Mesodermal cell (in vitro differentiated cells): Measurements from ENCODE around the gene OR2AG1.
"Not testable (repeated sequence)": the region's sequence is repeated elsewhere in the genome, so short reads cannot be mapped to it uniquely, and the experiment has no call there.

Experiments
- H3K27ac ChIP-seq: 2 replicates; pipeline ENCODE4 v1.7.0; 2013; ENCODE audit warnings: mild to moderate bottlenecking, low read depth, low read length, moderate library complexity; ENCODE audit not compliant: severe bottlenecking
- H3K36me3 ChIP-seq: 2 replicates; pipeline ENCODE4 v1.7.1; 2013; ENCODE audit warnings: mild to moderate bottlenecking, low read length, moderate library complexity; ENCODE audit not compliant: control insufficient read depth, insufficient read depth
- H3K4me1 ChIP-seq: one replicate; pipeline ENCODE4 v1.7.1; 2013; ENCODE audit warnings: mild to moderate bottlenecking, low read length; ENCODE audit not compliant: insufficient read depth, control insufficient read depth, poor library complexity, severe bottlenecking
- H3K4me3 ChIP-seq: 2 replicates; pipeline ENCODE4 v1.7.0; 2013; ENCODE audit warnings: low read length, control low read depth, mild to moderate bottlenecking; ENCODE audit not compliant: insufficient read depth, poor library complexity, severe bottlenecking; ENCODE audit errors: extremely low read depth
- H3K9me3 ChIP-seq: 2 replicates; pipeline ENCODE4 v1.7.1; 2013; ENCODE audit warnings: mild to moderate bottlenecking, low read length, moderate library complexity; ENCODE audit not compliant: control insufficient read depth
- WGBS, 2 experiments: methylation state at CpG; one replicate each; pipeline ENCODE4 v1.1.5; 2013; ENCODE audit warnings: missing lambda C conversion rate in 2 of 2; ENCODE audit not compliant: insufficient coverage in 2 of 2; 5-methylcytosine and 5-hydroxymethylcytosine counted together

Gene OR2AG1

GRCh38 chr11:6794639-6795038, 11.8 kb downstream of the OR2AG1 start:
- Histone ChIP-seq H3K4me1 (no peaks in the 10 kb centered on the region), H3K36me3 (no peaks in the 10 kb centered on the region), H3K4me3 (no peak overlapping the region), H3K27ac (no peak overlapping the region), H3K9me3 (no peaks in the 10 kb centered on the region)
- WGBS, 2 experiments: 84 to 96% methylated on average over 4 of the region's 4 CpGs

GRCh38 chr11:6799402-6799801, 16.6 kb downstream of the OR2AG1 start, which contains the start of gene OR6A2:
Gene OR6A2, minus strand, starts transcription at chr11:6799689. Its CDS starts 3,981 bp downstream, at chr11:6795708.
- H3K4me3 ChIP-seq: no peak within 1 kb of the TSS
- no CpG with 5 or more reads among the region's 1 CpG for WGBS, 2 experiments
- H3K27ac ChIP-seq: no peak within 1 kb of the TSS
- no peaks in the 10 kb centered on the region for H3K4me1 ChIP-seq
- H3K9me3 ChIP-seq: no peaks in the 10 kb centered on the region
- no peaks in the 10 kb centered on the region for H3K36me3 ChIP-seq

DNA sequence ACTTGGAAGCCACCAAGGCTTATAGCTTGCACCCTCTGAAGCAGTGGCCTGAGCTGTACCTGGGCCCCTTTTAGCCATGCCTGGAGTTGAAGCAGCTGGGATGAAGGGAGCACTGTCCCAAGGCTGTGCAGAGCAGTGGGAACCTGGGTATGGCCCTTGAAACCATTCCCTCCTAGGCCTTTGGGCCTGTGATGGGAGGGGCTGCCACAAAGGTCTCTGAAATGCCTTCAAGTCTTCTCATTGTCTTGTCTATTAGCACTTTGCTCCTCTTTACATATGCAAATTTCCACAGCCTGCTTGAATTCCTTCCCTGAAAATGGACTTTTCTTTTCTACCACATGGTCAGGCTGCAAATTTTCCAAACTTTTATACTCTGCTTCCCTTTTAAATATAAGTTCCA, 18.3 kb downstream of the OR2AG1 start:
- H3K36me3 ChIP-seq, H3K4me1 ChIP-seq, H3K27ac ChIP-seq, H3K9me3 ChIP-seq, H3K4me3 ChIP-seq: not testable (repeated sequence)

GRCh38 chr11:6812390-6813005, 29.7 kb downstream of the OR2AG1 start:
- Histone ChIP-seq H3K4me1 (no peaks in the 10 kb centered on the region), H3K9me3 (no peaks in the 10 kb centered on the region), H3K36me3 (no peaks in the 10 kb centered on the region), H3K27ac (no peak overlapping the region), H3K4me3 (no peak overlapping the region)
- 0 to 31% methylated on average over 3 of the region's 6 CpGs for WGBS, 2 experiments

DNA sequence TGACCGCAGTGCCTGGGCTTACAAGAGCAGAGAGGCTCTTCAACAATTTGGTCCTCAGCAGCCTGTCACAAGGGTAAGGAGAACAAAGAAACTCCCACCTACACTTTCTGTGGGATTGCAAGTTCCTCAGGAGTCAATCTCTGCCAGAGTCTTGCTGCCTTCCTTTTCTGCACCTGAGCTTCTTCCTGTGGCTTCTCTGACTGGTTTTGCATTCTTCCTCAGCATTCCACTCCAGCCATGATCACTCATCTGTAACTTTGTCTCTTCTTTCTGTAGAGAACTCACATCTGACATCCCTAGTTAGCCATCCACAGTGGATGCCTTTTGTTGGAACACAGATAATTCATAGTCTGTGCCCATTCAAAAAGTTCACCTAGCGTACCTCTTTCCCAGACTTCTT, 30.8 kb downstream of the OR2AG1 start:
- Histone ChIP-seq H3K4me3 (no peak overlapping the region), H3K36me3 (no peaks in the 10 kb centered on the region), H3K4me1 (no peaks in the 10 kb centered on the region), H3K27ac (no peak overlapping the region), H3K9me3 (no peaks in the 10 kb centered on the region)
- 71% methylated on average over 1 to 2 of the region's 2 CpGs for WGBS, 2 experiments

- Histone ChIP-seq H3K4me1 (no peaks in the 10 kb centered on the region), H3K9me3 (no peaks in the 10 kb centered on the region), H3K4me3 (no peak overlapping the region), H3K36me3 (no peaks in the 10 kb centered on the region), H3K27ac (no peak overlapping the region)
- WGBS, 2 experiments: 20 to 40% methylated on average over 1 of the region's 1 CpG
These were observed 34.9 kb downstream of the OR2AG1 start for GRCh38 chr11:6817694-6818093.

GRCh38 chr11:6818967-6819366, 36.1 kb downstream of the OR2AG1 start:
- H3K27ac ChIP-seq: no peak overlapping the region
- H3K4me1 ChIP-seq: no peaks in the 10 kb centered on the region
- H3K36me3 ChIP-seq: no peaks in the 10 kb centered on the region
- H3K9me3 ChIP-seq: no peaks in the 10 kb centered on the region
- WGBS, 2 experiments: 91 to 94% methylated on average over 3 to 5 of the region's 5 CpGs
- H3K4me3 ChIP-seq: no peak overlapping the region

DNA sequence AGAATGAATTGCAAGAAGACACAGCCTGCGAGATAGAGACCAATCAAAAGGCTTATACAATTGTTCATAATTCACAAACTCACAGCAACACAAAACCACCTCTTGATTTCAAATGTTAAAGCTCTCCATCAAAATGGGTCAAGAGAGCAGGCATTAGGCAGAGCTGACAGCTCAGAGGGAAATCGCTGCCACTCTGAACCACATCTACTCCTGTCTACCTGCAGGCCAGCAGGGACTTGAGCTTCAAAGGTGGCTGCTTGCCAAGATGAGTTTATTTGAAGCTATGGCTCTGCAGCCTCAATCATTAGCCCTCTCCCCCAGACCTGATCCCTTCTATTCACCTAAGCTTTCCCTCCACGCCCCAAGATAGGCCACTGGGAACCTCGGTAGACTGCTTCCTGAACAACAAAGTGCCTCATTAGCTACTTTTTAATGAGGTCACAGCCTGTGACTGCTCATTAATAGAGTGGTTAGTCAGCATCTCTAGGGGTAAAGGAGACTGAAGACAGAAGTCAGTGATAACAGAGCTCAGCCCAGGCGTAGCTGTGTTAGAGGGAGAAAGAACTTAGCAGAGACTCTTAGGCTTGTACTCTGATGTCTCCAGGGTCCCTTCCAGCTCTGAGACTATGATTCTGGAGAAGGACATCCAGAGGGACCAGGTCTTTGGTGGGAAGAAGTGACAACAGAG, 41.5 kb downstream of the OR2AG1 start:
- Histone ChIP-seq H3K27ac (no peak overlapping the region), H3K4me1 (no peaks in the 10 kb centered on the region), H3K36me3 (no peaks in the 10 kb centered on the region), H3K4me3 (no peak overlapping the region), H3K9me3 (no peaks in the 10 kb centered on the region)
- WGBS, 2 experiments: 89 to 98% methylated on average over 5 of the region's 5 CpGs

GRCh38 chr11:6825231-6825744, 42.5 kb downstream of the OR2AG1 start:
- WGBS, 2 experiments: 85 to 91% methylated on average over 7 of the region's 7 CpGs

DNA sequence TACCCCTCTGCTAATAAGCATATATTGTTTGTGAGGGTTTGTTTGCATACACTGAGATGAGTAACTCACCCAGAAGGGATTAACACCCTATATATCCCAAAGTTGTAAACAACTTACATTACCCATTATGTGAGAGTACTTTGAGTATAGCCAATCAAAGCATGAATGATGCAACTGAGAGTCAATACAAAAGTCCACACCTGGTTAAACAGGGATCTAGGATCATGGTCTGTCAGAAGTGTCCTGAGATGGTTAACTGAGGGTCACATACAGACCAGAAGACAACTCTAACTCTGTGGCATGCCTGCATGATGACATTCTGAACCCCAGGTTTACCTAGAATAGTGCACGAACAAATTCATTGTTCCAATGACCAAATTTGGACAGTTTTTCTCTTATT, 45.3 kb downstream of the OR2AG1 start:
- Histone ChIP-seq H3K27ac (no peak overlapping the region), H3K4me1 (no peaks in the 10 kb centered on the region)
- WGBS, 2 experiments: 63 to 86% methylated on average over 1 of the region's 1 CpG

More at GRCh38 chr11:6825231-6825744, 42.5 kb downstream of the OR2AG1 start:
- no peaks in the 10 kb centered on the region for H3K4me1 ChIP-seq
- no peak overlapping the region for H3K27ac ChIP-seq
- no peaks in the 10 kb centered on the region for H3K36me3 ChIP-seq
- H3K4me3 ChIP-seq: no peak overlapping the region
- no peaks in the 10 kb centered on the region for H3K9me3 ChIP-seq

DNA sequence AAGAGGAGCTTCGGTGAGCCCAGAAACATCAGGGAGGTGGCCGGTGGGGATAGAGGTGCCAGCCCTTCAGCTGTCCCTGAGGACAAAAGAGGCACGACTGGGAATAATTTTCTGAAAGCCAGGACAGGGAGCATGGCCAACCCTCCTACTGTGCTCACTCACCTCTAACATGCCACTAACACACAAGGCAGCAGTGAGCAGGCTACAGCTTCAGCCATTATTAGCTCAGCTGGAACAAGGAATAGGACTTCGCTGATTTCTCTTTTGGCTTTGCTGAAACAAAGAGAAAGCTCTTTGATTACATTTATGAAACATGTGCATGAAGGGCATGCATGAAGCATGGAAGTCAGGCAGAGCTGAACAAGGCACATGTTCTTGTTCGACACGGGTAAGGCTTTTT, 50.5 kb downstream of the OR2AG1 start:
- 79 to 83% methylated on average over 4 of the region's 6 CpGs for WGBS, 2 experiments
- no peaks in the 10 kb centered on the region for H3K36me3 ChIP-seq
- H3K4me3 ChIP-seq: no peak overlapping the region
- no peaks in the 10 kb centered on the region for H3K4me1 ChIP-seq
- H3K9me3 ChIP-seq: no peaks in the 10 kb centered on the region
- no peak overlapping the region for H3K27ac ChIP-seq

More for the DNA sequence above, 45.3 kb downstream of the OR2AG1 start:
- no peaks in the 10 kb centered on the region for H3K9me3 ChIP-seq
- no peaks in the 10 kb centered on the region for H3K36me3 ChIP-seq
- H3K4me3 ChIP-seq: no peak overlapping the region
